Endothelial cell of umbilical vein (primary cell): ENCODE results near the gene SEZ6L. TPM values are rescaled to one million over a fixed set of nuclear protein-coding genes. Genes with fewer than 3 reads are reported as not detected.

Source experiments
- BruUV-seq: library from RNA; stranded (reverse); fragments of 400-500 nt; replicated peaks from 2 replicates; lab custom pipeline; 2021; lab: Mats Ljungman, UMichigan
- CTCF ChIA-PET: fragments of 300-600, 350-600 bp; sonication (Branson Sonifier 250); formaldehyde crosslinking; loops from one replicate; lab custom pipeline; 2021; ENCODE audit warnings: antibody characterized with exemption, inconsistent platforms; lab: Charles Lee
- POLR2A ChIA-PET: fragments of 300-600, 350-600 bp; sonication (Branson Sonifier 250); formaldehyde crosslinking; loops from one replicate; lab custom pipeline; 2021; ENCODE audit warnings: antibody characterized with exemption, inconsistent platforms; lab: Charles Lee
- DNase-seq: peaks from one replicate; pipeline ENCODE4 v3.0.0-alpha.2; 2011; ENCODE audit warnings: low read depth, low spot score
- FAIRE-seq: peaks from 2 replicates; lab custom pipeline; 2011; peaks lifted over from hg19 to GRCh38; lab: Jason Lieb, UNC
- H2AFZ ChIP-seq: 2 replicates; pipeline ENCODE4 v1.6.0; 2012; ENCODE audit warnings: low read depth, low read length, control low read depth, inconsistent platforms
- H3K27ac ChIP-seq: 2 replicates; pipeline ENCODE4 v1.5.1; 2011; ENCODE audit warnings: low read depth, mild to moderate bottlenecking, control low read depth, low read length, moderate library complexity; ENCODE audit not compliant: insufficient read depth
- H3K27me3 ChIP-seq, 2 experiments: 2 replicates each; pipeline versions ENCODE4 v1.6.0 to v1.6.1; 2011; ENCODE audit warnings: low read length in 2 of 2, mixed read lengths in 1 of 2; ENCODE audit not compliant: control insufficient read depth in 2 of 2, insufficient read depth in 2 of 2
- H3K36me3 ChIP-seq, 2 experiments: 2 replicates in 1 of 2; 3 replicates in 1 of 2; pipeline ENCODE4 v1.5.1; 2011; ENCODE audit warnings: low read length in 2 of 2, mild to moderate bottlenecking in 1 of 2, moderate library complexity in 1 of 2; ENCODE audit not compliant: control insufficient read depth in 2 of 2, insufficient read depth in 2 of 2; ENCODE audit errors: extremely low read depth in 1 of 2
- H3K4me1 ChIP-seq: 3 replicates; pipeline ENCODE4 v1.5.1; 2011; ENCODE audit warnings: mild to moderate bottlenecking, low read length; ENCODE audit not compliant: control insufficient read depth, insufficient read depth; ENCODE audit errors: extremely low read depth
- H3K4me2 ChIP-seq: 2 replicates; pipeline ENCODE4 v1.6.1; 2011; ENCODE audit warnings: low read length, control low read depth, mixed read lengths; ENCODE audit not compliant: insufficient read depth
- H3K4me3 ChIP-seq, 3 experiments: fragments of 200-600 bp in 1 of 3; sonication (generic), shearing (Covaris generic) in 1 of 3; replicated peaks in 1 of 3; 2 replicates each; pipeline ENCODE4 v1.5.1; 2011 to 2016; ENCODE audit warnings: control low read depth in 3 of 3, low read length in 3 of 3, mild to moderate bottlenecking in 2 of 3, inconsistent platforms in 1 of 3, low read depth in 1 of 3, moderate library complexity in 1 of 3; ENCODE audit not compliant: insufficient read depth in 1 of 3
- H3K79me2 ChIP-seq: 2 replicates; pipeline ENCODE4 v1.6.0; 2012; ENCODE audit warnings: low read length, inconsistent platforms; ENCODE audit not compliant: control insufficient read depth, insufficient read depth
- H3K9ac ChIP-seq: replicated peaks from 2 replicates; pipeline ENCODE3; 2011; ENCODE audit warnings: low read length, control low read depth; ENCODE audit not compliant: insufficient read depth; ENCODE audit errors: extremely low read depth
- H3K9me1 ChIP-seq: replicated peaks from 3 replicates; pipeline ENCODE4 v1.6.0; 2011; ENCODE audit warnings: mild to moderate bottlenecking, low read length; ENCODE audit not compliant: control insufficient read depth, insufficient read depth; ENCODE audit errors: extremely low read depth
- H3K9me3 ChIP-seq: replicated peaks from 2 replicates; pipeline ENCODE4 v1.5.1; 2012; ENCODE audit warnings: low read length, inconsistent platforms; ENCODE audit not compliant: control insufficient read depth, insufficient read depth
- H4K20me1 ChIP-seq: replicated peaks from 2 replicates; pipeline ENCODE3; 2011; ENCODE audit warnings: mild to moderate bottlenecking, low read length; ENCODE audit not compliant: control insufficient read depth, insufficient read depth; ENCODE audit errors: extremely low read depth
- CTCF ChIP-seq, 2 donors: IDR thresholded peaks; 1 replicate in 1 of 2; 2 replicates in 1 of 2; pipeline ENCODE4 v1.5.1; 2011; ENCODE audit warnings: low read length in 2 of 2, mild to moderate bottlenecking in 2 of 2, moderate library complexity in 2 of 2, control low read depth in 1 of 2, inconsistent platforms in 1 of 2, low read depth in 1 of 2; ENCODE audit not compliant: insufficient read depth in 1 of 2; ENCODE audit errors: extremely low read depth in 1 of 2
- EZH2 ChIP-seq: IDR thresholded peaks from 2 replicates; pipeline ENCODE4 v1.6.1; 2012; ENCODE audit warnings: borderline replicate concordance, low read depth, mild to moderate bottlenecking, moderate library complexity, low read length, inconsistent platforms; ENCODE audit not compliant: severe bottlenecking
- MYC ChIP-seq: IDR thresholded peaks from one replicate; pipeline ENCODE4 v1.6.1; 2011; ENCODE audit warnings: mild to moderate bottlenecking, low read depth, low read length
- dilution Hi-C: fragments of 300-500 bp; cut with MboI; formaldehyde crosslinking; loops from one replicate; pipeline ENCODE4 v1.15.0; 2019; ENCODE audit warnings: low sequenced_read_pairs; ENCODE audit not compliant: extremely low pct_ligation_motif_present
- intact Hi-C: fragments of 100-400 bp; cut with micrococcal nuclease; formaldehyde crosslinking; loops from one replicate; pipeline ENCODE4 v1.10.0; 2022
- polyA plus RNA-seq, 4 experiments: library from polyadenylated mRNA; depleted of rRNA in 3 of 4; stranded (reverse) in 3 of 4; unstranded in 1 of 4; fragments of >200 nt; gene quantifications; 2 replicates each; pipeline versions ENCODE4 v1.2.1 to v1.2.3, GENCODE V29; 2011 to 2012; ENCODE audit warnings: missing spikeins in 1 of 4
- total RNA-seq: library from RNA; stranded (reverse); gene quantifications from 2 replicates; pipeline ENCODE4 v1.2.3, GENCODE V29; 2021

The SEZ6L gene
- total and polyA plus RNA-seq, 2 donors (not counting 3 experiments of a cell fraction or from before 2014, with no cell fraction given), result not detected

GRCh38 chr22:26241361-26241760 lies 72.1 kb downstream of the SEZ6L start:
- BruUV-seq, result no TSS peak
- no peaks in the 10 kb centered on the region for H3K79me2 ChIP-seq
- DNase-seq (no peak), FAIRE-seq (no peak)
- intact Hi-C loops (no loop called here), dilution Hi-C loops (no loop called here)
- no peak overlapping the region for H3K27ac ChIP-seq
- H3K4me2 ChIP-seq, result no peak overlapping the region
- no peak overlapping the region for H2AFZ ChIP-seq
- no peaks in the 10 kb centered on the region for H3K4me1 ChIP-seq
- H3K36me3 ChIP-seq, result no peaks in the 10 kb centered on the region
- no peaks in the 10 kb centered on the region for H4K20me1 ChIP-seq
- no peak overlapping the region for H3K9ac ChIP-seq
- POLR2A ChIA-PET, result no interaction called here
- H3K27me3 ChIP-seq, result no peaks in the 10 kb centered on the region
- no peaks in the 10 kb centered on the region for H3K9me1 ChIP-seq
- no peak overlapping the region for H3K4me3 ChIP-seq
- H3K9me3 ChIP-seq, result no peaks in the 10 kb centered on the region
- CTCF ChIA-PET, result no interaction called here
- no peak for TF ChIP-seq MYC
- no peak for TF ChIP-seq CTCF (IDR thresholded peaks at IDR 0.05; ENCODE audit: extremely low read depth in 1 of 2, insufficient read depth in 1 of 2, low read depth in 1 of 2, low read length in 2 of 2)

GRCh38 chr22:26245001-26245400 lies 75.7 kb downstream of the SEZ6L start:
- ChIA-PET POLR2A (no interaction called here), CTCF (no interaction called here)
- Histone ChIP-seq H3K79me2 (no peaks in the 10 kb centered on the region), H2AFZ (no peak overlapping the region), H3K36me3 (no peaks in the 10 kb centered on the region), H3K9me3 (no peaks in the 10 kb centered on the region), H3K4me3 (no peak overlapping the region), H3K9ac (no peak overlapping the region), H3K4me2 (no peak overlapping the region), H3K4me1 (no peaks in the 10 kb centered on the region), H3K27me3 (no peaks in the 10 kb centered on the region), H3K27ac (no peak overlapping the region), H3K9me1 (no peaks in the 10 kb centered on the region), H4K20me1 (no peaks in the 10 kb centered on the region)
- DNase-seq, result no peak
- dilution Hi-C loops, result no loop called here
- no TSS peak for BruUV-seq
- FAIRE-seq, result no peak
- intact Hi-C loops, result no loop called here
- TF ChIP-seq EZH2 (no peak), MYC (no peak)
